Psoas muscle (tissue), 8 donors: ENCODE data around the gene MNAT1. TPM values are rescaled to one million over a fixed set of nuclear protein-coding genes. Genes with fewer than 3 reads are reported as not detected.

Source experiments
- ATAC-seq, 4 donors: fragments of 200-7000 bp; cut with Tn5 transposase; one replicate each; pipeline ENCODE4 v1.9.1; 2020; ENCODE audit warnings: moderate library complexity in 3 of 4, mild to moderate bottlenecking in 2 of 4
- DNase-seq, 2 donors: peaks; one replicate each; pipeline ENCODE4 v3.0.0-alpha.2; 2020
- H3K27ac ChIP-seq: fragments of 200-600 bp; one replicate; pipeline ENCODE4 v1.8.0; 2022
- H3K27me3 ChIP-seq, 3 donors: fragments of 200-600 bp in 1 of 3; one replicate each; pipeline versions ENCODE4 v1.6.1 to v1.8.0; 2013 to 2022; ENCODE audit warnings: low read length in 2 of 3, mild to moderate bottlenecking in 2 of 3, moderate library complexity in 1 of 3; ENCODE audit not compliant: insufficient read depth in 3 of 3
- H3K36me3 ChIP-seq, 2 donors: fragments of 200-600 bp in 1 of 2; one replicate each; pipeline versions ENCODE4 v1.6.1 to v1.8.0; 2013 to 2022; ENCODE audit warnings: low read depth in 1 of 2, mild to moderate bottlenecking in 1 of 2, moderate library complexity in 1 of 2; ENCODE audit not compliant: insufficient read depth in 1 of 2
- H3K4me1 ChIP-seq: fragments of 200-600 bp; one replicate; pipeline ENCODE4 v1.8.0; 2022
- H3K4me3 ChIP-seq: fragments of 200-600 bp; one replicate; pipeline ENCODE4 v1.8.0; 2022; ENCODE audit warnings: mild to moderate bottlenecking
- H3K9me3 ChIP-seq: fragments of 200-600 bp; one replicate; pipeline ENCODE4 v1.8.0; 2022
- CTCF ChIP-seq: fragments of 200-600 bp; IDR thresholded peaks from one replicate; pipeline ENCODE4 v1.8.0; 2022; ENCODE audit warnings: antibody characterized with exemption
- WGBS, 3 donors: extraction: QIAGEN DNeasy Blood & Tissue Kit; methylation state at CpG; one replicate each; pipeline versions ENCODE4 v1.1.6 to v1.1.7; 2013; 5-methylcytosine and 5-hydroxymethylcytosine counted together
- intact Hi-C, 2 donors: fragments of 100-400 bp; cut with DNase I; formaldehyde crosslinking; loops; one replicate each; pipeline versions ENCODE4 v1.11.0 to v1.14.2; 2022
- polyA plus RNA-seq, 3 donors: library from polyadenylated mRNA; stranded (reverse); fragments of 200-250 nt; gene quantifications; one replicate each; pipeline ENCODE4 v1.2.3, GENCODE V29; 2013
- total RNA-seq, 4 donors: library from RNA; stranded (reverse); fragmentation: NEBNext Ultra II Directional in 2 of 4; extraction: Animal tissue kit (Norgen Biotek cat#: 25700) in 2 of 4; gene quantifications; one replicate each; pipeline versions ENCODE4 v1.2.1 to v1.2.4, GENCODE V29; 2021 to 2023
- donor health status: healthy with polysubstance abuse.
- donor health status: DM: no; HTN: no; CAD: no; lungs with moderate emphysema.
- donor health status: Bipolar disorder and iron deficiency.
- donor health status: healthy.
- donor health status: DM: yes; HTN: yes; CAD: no.
- donor health status: DM: no; HTN: no; CAD: no.
- donor health status: DM: no; HTN: no; CAD: no.
- donor health status: DM: yes; HTN: yes; CAD: no.

MNAT1 gene
- total and polyA plus RNA-seq, 7 donors = 24.0 to 74.3 (median 59.3) TPM

DNA sequence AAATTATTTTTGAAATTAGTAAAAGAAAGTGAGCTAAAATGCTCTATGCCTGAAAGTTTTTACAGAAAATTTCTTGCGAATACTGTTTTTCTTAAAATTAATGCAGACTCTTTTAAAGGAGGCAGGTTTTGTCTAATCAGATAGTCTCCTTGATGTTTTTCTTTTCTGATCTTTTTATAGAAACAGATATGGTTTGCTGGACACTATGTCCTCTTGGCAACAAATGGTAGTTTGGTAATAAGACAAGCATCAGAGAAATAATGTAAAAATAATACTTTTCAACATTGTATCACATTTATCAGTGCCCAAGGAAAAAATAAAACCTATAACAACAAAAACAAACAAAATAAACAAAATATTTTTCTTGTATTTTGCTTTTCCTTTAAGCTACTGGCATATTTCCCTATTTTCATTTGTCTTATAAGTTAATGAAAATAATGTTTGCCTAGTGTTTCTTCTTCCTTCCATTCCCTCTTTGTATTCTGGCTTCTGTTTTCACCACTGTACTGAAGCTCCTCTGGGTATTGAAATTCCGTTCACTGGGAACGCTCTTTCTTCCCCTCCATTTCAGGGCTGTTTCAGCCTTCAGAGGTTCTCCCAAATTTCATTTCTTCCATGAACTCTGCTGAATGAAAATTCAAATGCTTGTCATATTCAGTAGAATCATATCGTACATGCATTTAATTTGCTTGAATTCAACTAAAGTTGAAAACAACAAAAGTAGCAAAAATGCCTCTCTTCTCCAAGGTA is 131.0 kb downstream of the MNAT1 start:
- no peak for TF ChIP-seq CTCF
- intact Hi-C loops = loop anchor here (5.0 kb wide), 2 partner anchors 143 to 223 kb away; partner anchors contain the start of gene SIX4 (in 1 of the 2)
- Histone ChIP-seq H3K9me3 (no peaks in the 10 kb centered on the region), H3K27me3 (no peaks in the 10 kb centered on the region), H3K27ac (peak overlapping the region; percentile 74), H3K36me3 (no peaks in the 10 kb centered on the region), H3K4me1 (peaks cover 71% of the 10 kb centered on the region), H3K4me3 (peak overlapping the region; percentile 41)
- DNase-seq (no peak), ATAC-seq (peak in 2 of 4 donors; percentile 38 to 72)
- 28 to 50% (median 40%) methylated on average over 4 of the region's 4 CpGs for WGBS, 3 donors

GRCh38 chr14:60867503-60868172 is 133.1 kb downstream of the MNAT1 start:
- intact Hi-C loops = loop anchor here (5.0 kb wide), 2 partner anchors 145 to 225 kb away; partner anchors contain the start of gene SIX4 (in 1 of the 2)
- peaks cover 60% of the 10 kb centered on the region for H3K4me1 ChIP-seq
- ATAC-seq (no peak), DNase-seq (no peak)
- H3K27ac ChIP-seq = peak overlapping the region; percentile 74
- no peaks in the 10 kb centered on the region for H3K27me3 ChIP-seq
- no peaks in the 10 kb centered on the region for H3K9me3 ChIP-seq
- no peaks in the 10 kb centered on the region for H3K36me3 ChIP-seq
- no peak overlapping the region for H3K4me3 ChIP-seq
- no peak for TF ChIP-seq CTCF

- WGBS, 3 donors = 98 to 100% (median 99%) methylated on average over 1 of the region's 1 CpG
- H3K4me1 ChIP-seq = no peaks in the 10 kb centered on the region
- no peak for ATAC-seq
- H3K4me3 ChIP-seq = no peak overlapping the region
- no peak for TF ChIP-seq CTCF
- DNase-seq = no peak
- intact Hi-C loops = loop anchor here in 1 of 2 donors (10.0 kb wide), 1 partner anchor 47 kb away; no protein-coding TSS in a partner anchor
- no peaks in the 10 kb centered on the region for H3K27me3 ChIP-seq
- peaks cover 0 to 11% of the 10 kb centered on the region in 2 donors for H3K36me3 ChIP-seq
- H3K27ac ChIP-seq = no peak overlapping the region
- peaks cover 5% of the 10 kb centered on the region for H3K9me3 ChIP-seq
These were observed 143.6 kb downstream of the MNAT1 start for GRCh38 chr14:60878121-60878520.

- Histone ChIP-seq H3K4me3 (no peak overlapping the region), H3K36me3 (peaks cover 0 to 11% of the 10 kb centered on the region in 2 donors), H3K27me3 (no peaks in the 10 kb centered on the region), H3K27ac (no peak overlapping the region), H3K4me1 (no peaks in the 10 kb centered on the region), H3K9me3 (peaks cover 5% of the 10 kb centered on the region)
- DNase-seq (no peak), ATAC-seq (no peak)
- intact Hi-C loops = loop anchor here in 1 of 2 donors (10.0 kb wide), 1 partner anchor 46 kb away; no protein-coding TSS in a partner anchor
- no peak for TF ChIP-seq CTCF
These were observed 144.0 kb downstream of the MNAT1 start for GRCh38 chr14:60878536-60878935.
